Natural killer cell (primary cell): ENCODE data around the gene EIF2B5. TPM values are rescaled to one million over a fixed set of nuclear protein-coding genes. Genes with fewer than 3 reads are reported as not detected.
A peak's percentile ranks its signal among the peaks of the same experiment; 100 is the strongest.

Experiments
- ATAC-seq, 3 donors: fragments of 150-1000 bp in 2 of 3; fragments of 200-7000 bp in 1 of 3; cut with Tn5 transposase; 1 replicate in 1 of 3; 2 replicates in 2 of 3; pipeline ENCODE4 v1.10.0; 2021; ENCODE audit warnings: mild to moderate bottlenecking in 2 of 3, moderate library complexity in 2 of 3
- DNase-seq, 2 donors: peaks; one replicate each; pipeline versions ENCODE4 v3.0.0 to v3.0.0-alpha.2; 2013 to 2021; ENCODE audit warnings: mixed read lengths in 1 of 2
- H3K27ac ChIP-seq: one replicate; pipeline ENCODE4 v1.5.1; 2013; ENCODE audit warnings: mild to moderate bottlenecking, low read length
- H3K27me3 ChIP-seq: one replicate; pipeline ENCODE4 v1.6.1; 2013; ENCODE audit warnings: low read length; ENCODE audit not compliant: control insufficient read depth, insufficient read depth
- H3K36me3 ChIP-seq: one replicate; pipeline ENCODE4 v1.6.1; 2013; ENCODE audit warnings: low read length; ENCODE audit not compliant: control insufficient read depth, insufficient read depth
- H3K4me1 ChIP-seq: one replicate; pipeline ENCODE4 v1.6.1; 2013; ENCODE audit warnings: low read length; ENCODE audit not compliant: control insufficient read depth, insufficient read depth
- H3K4me3 ChIP-seq: one replicate; pipeline ENCODE4 v1.5.1; 2013; ENCODE audit warnings: low read length
- H3K9me3 ChIP-seq: one replicate; pipeline ENCODE4 v1.6.1; 2013; ENCODE audit warnings: low read length; ENCODE audit not compliant: control insufficient read depth, insufficient read depth
- H3K27ac Mint-ChIP-seq, 2 donors: one replicate each; pipeline ENCODE4 v1.8.0; 2022; ENCODE audit warnings: mild to moderate bottlenecking in 2 of 2, mixed read lengths in 2 of 2, moderate library complexity in 1 of 2
- H3K27me3 Mint-ChIP-seq, 2 donors: one replicate each; pipeline ENCODE4 v1.8.0; 2022; ENCODE audit warnings: low read depth in 2 of 2, mixed read lengths in 2 of 2
- H3K36me3 Mint-ChIP-seq: one replicate; pipeline ENCODE4 v1.8.0; 2022; ENCODE audit warnings: mixed read lengths
- H3K4me1 Mint-ChIP-seq, 2 donors: one replicate each; pipeline ENCODE4 v1.8.0; 2022; ENCODE audit warnings: mixed read lengths in 2 of 2
- H3K4me3 Mint-ChIP-seq: one replicate; pipeline ENCODE4 v1.8.0; 2022; ENCODE audit warnings: mild to moderate bottlenecking, moderate library complexity, mixed read lengths
- H3K9me3 Mint-ChIP-seq, 2 donors: one replicate each; pipeline ENCODE4 v1.8.0; 2022; ENCODE audit warnings: mixed read lengths in 2 of 2
- WGBS: methylation state at CpG from one replicate; pipeline ENCODE4 v1.1.7; 2013; ENCODE audit warnings: missing lambda C conversion rate; ENCODE audit not compliant: insufficient coverage; 5-methylcytosine and 5-hydroxymethylcytosine counted together
- intact Hi-C: fragments of 100-400 bp; cut with micrococcal nuclease; formaldehyde crosslinking; loops from one replicate; pipeline ENCODE4 v1.14.2; 2022
- total RNA-seq, 4 donors: library from RNA; stranded (reverse); fragments of 120-200 nt in 1 of 4; gene quantifications; one replicate each; pipeline versions ENCODE4 v1.2.3 to v1.2.4, GENCODE V29; 2013 to 2022
- TF ChIP-seq, protein P1 (sequence below): fragments of 200-600 bp; IDR thresholded peaks from one replicate; pipeline ENCODE4 v1.8.0; 2022; ENCODE audit warnings: antibody characterized with exemption

Gene EIF2B5
- total RNA-seq, 3 donors from 2014 or later (not counting 1 experiment from before 2014, with no cell fraction given), result 44.5 to 59.4 (median 54.8) TPM

DNA sequence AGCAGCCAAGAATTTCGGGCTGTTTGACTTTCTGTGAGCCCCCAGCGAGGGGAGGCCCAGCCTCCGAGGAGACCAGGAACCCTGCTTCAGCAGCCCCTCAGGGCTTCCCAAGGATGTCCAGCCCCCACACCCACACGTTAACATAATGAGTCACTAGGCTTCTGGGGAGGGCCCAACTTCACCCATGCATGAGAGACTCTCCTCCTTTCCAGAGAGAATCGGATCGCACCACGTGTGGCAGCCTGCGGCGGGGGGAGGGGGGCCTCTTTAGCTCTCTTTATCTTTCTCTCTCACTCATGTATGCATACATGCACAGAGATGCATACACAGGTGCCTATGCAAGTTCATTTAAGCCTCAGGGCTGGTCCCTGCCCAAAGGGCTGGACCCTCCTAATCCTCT lies 36.4 kb downstream of the EIF2B5 start:
- no peaks in the 10 kb centered on the region for H3K27me3 Mint-ChIP-seq
- H3K9me3 Mint-ChIP-seq, result no peaks in the 10 kb centered on the region
- no peak for ATAC-seq
- H3K36me3 Mint-ChIP-seq, result no peaks in the 10 kb centered on the region
- no peak for DNase-seq
- no peaks in the 10 kb centered on the region for H3K9me3 ChIP-seq
- no peak overlapping the region for H3K27ac ChIP-seq
- intact Hi-C loops, result no loop called here
- H3K27ac Mint-ChIP-seq, result peak overlapping the region in 1 of 2 donors; percentile 42
- H3K4me3 Mint-ChIP-seq, result no peak overlapping the region
- 91% methylated on average over 9 of the region's 9 CpGs for WGBS
- no peak overlapping the region for H3K4me3 ChIP-seq
- TF ChIP-seq, protein P1, sequence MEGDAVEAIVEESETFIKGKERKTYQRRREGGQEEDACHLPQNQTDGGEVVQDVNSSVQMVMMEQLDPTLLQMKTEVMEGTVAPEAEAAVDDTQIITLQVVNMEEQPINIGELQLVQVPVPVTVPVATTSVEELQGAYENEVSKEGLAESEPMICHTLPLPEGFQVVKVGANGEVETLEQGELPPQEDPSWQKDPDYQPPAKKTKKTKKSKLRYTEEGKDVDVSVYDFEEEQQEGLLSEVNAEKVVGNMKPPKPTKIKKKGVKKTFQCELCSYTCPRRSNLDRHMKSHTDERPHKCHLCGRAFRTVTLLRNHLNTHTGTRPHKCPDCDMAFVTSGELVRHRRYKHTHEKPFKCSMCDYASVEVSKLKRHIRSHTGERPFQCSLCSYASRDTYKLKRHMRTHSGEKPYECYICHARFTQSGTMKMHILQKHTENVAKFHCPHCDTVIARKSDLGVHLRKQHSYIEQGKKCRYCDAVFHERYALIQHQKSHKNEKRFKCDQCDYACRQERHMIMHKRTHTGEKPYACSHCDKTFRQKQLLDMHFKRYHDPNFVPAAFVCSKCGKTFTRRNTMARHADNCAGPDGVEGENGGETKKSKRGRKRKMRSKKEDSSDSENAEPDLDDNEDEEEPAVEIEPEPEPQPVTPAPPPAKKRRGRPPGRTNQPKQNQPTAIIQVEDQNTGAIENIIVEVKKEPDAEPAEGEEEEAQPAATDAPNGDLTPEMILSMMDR, result no peak
- peaks cover 19% of the 10 kb centered on the region for H3K4me1 ChIP-seq
- peaks cover 14% of the 10 kb centered on the region for H3K36me3 ChIP-seq
- no peaks in the 10 kb centered on the region for H3K27me3 ChIP-seq
- H3K4me1 Mint-ChIP-seq, result peaks cover 21 to 25% of the 10 kb centered on the region in 2 donors

- Histone ChIP-seq H3K4me3 (no peak overlapping the region), H3K9me3 (no peaks in the 10 kb centered on the region), H3K27me3 (no peaks in the 10 kb centered on the region), H3K36me3 (peaks cover 17% of the 10 kb centered on the region), H3K27ac (no peak overlapping the region), H3K4me1 (peaks cover 27% of the 10 kb centered on the region)
- TF ChIP-seq, protein P1, result no peak
- Mint-ChIP-seq H3K9me3 (no peaks in the 10 kb centered on the region), H3K27me3 (no peaks in the 10 kb centered on the region), H3K36me3 (no peaks in the 10 kb centered on the region), H3K4me1 (peaks cover 21 to 35% of the 10 kb centered on the region in 2 donors), H3K4me3 (no peak overlapping the region), H3K27ac (no peak overlapping the region)
- DNase-seq, result no peak
- ATAC-seq, result no peak
- intact Hi-C loops, result no loop called here
- WGBS, result 97% methylated on average over 5 of the region's 5 CpGs
Measured at GRCh38 chr3:184172681-184173373, 37.7 kb downstream of the EIF2B5 start.

GRCh38 chr3:184173374-184173722 lies 38.2 kb downstream of the EIF2B5 start:
- H3K36me3 ChIP-seq, result peaks cover 19% of the 10 kb centered on the region
- no peak overlapping the region for H3K4me3 ChIP-seq
- peaks cover 30% of the 10 kb centered on the region for H3K4me1 ChIP-seq
- intact Hi-C loops, result no loop called here
- H3K27ac ChIP-seq, result no peak overlapping the region
- TF ChIP-seq, protein P1, result no peak
- Mint-ChIP-seq H3K36me3 (no peaks in the 10 kb centered on the region), H3K27me3 (no peaks in the 10 kb centered on the region), H3K4me3 (no peak overlapping the region), H3K4me1 (peaks cover 25 to 40% of the 10 kb centered on the region in 2 donors), H3K9me3 (no peaks in the 10 kb centered on the region), H3K27ac (peak overlapping the region in 1 of 2 donors; percentile 65)
- no peaks in the 10 kb centered on the region for H3K9me3 ChIP-seq
- no peaks in the 10 kb centered on the region for H3K27me3 ChIP-seq
- no CpG with 5 or more reads among the region's 2 CpGs for whole genome bisulfite sequencing
- no peak for ATAC-seq
- DNase-seq, result no peak

DNA sequence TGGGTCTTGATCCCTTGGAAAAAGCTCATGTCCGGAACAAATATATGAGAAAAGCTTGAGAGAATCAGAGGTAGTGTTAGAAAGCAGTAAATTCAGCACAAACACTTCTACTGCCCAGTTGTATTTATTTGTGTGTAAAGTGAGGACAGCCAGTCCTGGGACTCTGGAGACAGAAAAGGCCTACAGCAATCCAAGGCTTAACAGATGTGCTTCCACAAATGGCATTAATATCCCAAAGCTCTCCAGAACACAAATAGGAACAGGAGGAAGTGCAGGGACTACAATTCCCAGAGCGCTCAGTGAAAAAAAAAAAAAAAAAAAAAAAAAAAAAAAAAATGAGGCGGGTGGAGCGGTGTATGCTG lies 39.1 kb downstream of the EIF2B5 start:
- no peak for ATAC-seq
- peak overlapping the region; percentile 31 for H3K27ac ChIP-seq

More for the DNA sequence above, 39.1 kb downstream of the EIF2B5 start:
- TF ChIP-seq, protein P1, result no peak
- intact Hi-C loops, result loop anchor here (1.0 kb wide), 4 partner anchors 12 to 387 kb away; partner anchors contain the start of genes ABCF3, EEF1AKMT4, EPHB3 and PSMD2
- Histone ChIP-seq H3K4me1 (peaks cover 30% of the 10 kb centered on the region), H3K36me3 (peaks cover 28% of the 10 kb centered on the region), H3K9me3 (no peaks in the 10 kb centered on the region), H3K27me3 (no peaks in the 10 kb centered on the region), H3K4me3 (no peak overlapping the region)
- Mint-ChIP-seq H3K27me3 (no peaks in the 10 kb centered on the region), H3K27ac (peak overlapping the region; percentile 65 to 92), H3K4me1 (peaks cover 25 to 40% of the 10 kb centered on the region in 2 donors), H3K9me3 (no peaks in the 10 kb centered on the region), H3K4me3 (peak overlapping the region; percentile 93), H3K36me3 (no peaks in the 10 kb centered on the region)
- 4% methylated on average over 3 of the region's 4 CpGs for WGBS
- DNase-seq, result no peak
